Stimulated activated naive CD8-positive, alpha-beta T cell treated with anti-CD3 and anti-CD28 coated beads, Interleukin-15, amount 100 ng/mL, for 72 hours (primary cell): ENCODE data around the gene MTSS2.
A peak's percentile ranks its signal among the peaks of the same experiment; 100 is the strongest.

ENCODE experiments used
- ATAC-seq: fragments of 150-1000 bp; cut with Tn5 transposase; 2 replicates; pipeline ENCODE4 v1.10.0; 2021; ENCODE audit warnings: mild to moderate bottlenecking, moderate library complexity
- DNase-seq, 2 donors: peaks; one replicate each; pipeline ENCODE4 v3.0.0; 2021 to 2022
- H3K27ac Mint-ChIP-seq, 2 donors: one replicate each; pipeline ENCODE4 v1.8.0; 2022; ENCODE audit warnings: mild to moderate bottlenecking in 2 of 2, mixed read lengths in 2 of 2, moderate library complexity in 2 of 2
- H3K27me3 Mint-ChIP-seq: one replicate; pipeline ENCODE4 v1.8.0; 2022; ENCODE audit warnings: mixed read lengths
- H3K4me1 Mint-ChIP-seq: one replicate; pipeline ENCODE4 v1.8.0; 2022; ENCODE audit warnings: mild to moderate bottlenecking, mixed read lengths
- H3K4me3 Mint-ChIP-seq, 2 donors: one replicate each; pipeline ENCODE4 v1.8.0; 2022; ENCODE audit warnings: mild to moderate bottlenecking in 2 of 2, mixed read lengths in 2 of 2, moderate library complexity in 1 of 2
- H3K9me3 Mint-ChIP-seq, 2 donors: one replicate each; pipeline ENCODE4 v1.8.0; 2022; ENCODE audit warnings: mixed read lengths in 2 of 2

Gene MTSS2

GRCh38 chr16:70706948-70707465 lies 21.2 kb upstream of the MTSS2 start:
- H3K4me1 Mint-ChIP-seq: peaks cover 21% of the 10 kb centered on the region
- no peaks in the 10 kb centered on the region for H3K9me3 Mint-ChIP-seq
- no peak for DNase-seq
- no peak overlapping the region for H3K4me3 Mint-ChIP-seq
- peak overlapping the region; percentile 28 to 56 for H3K27ac Mint-ChIP-seq
- no peaks in the 10 kb centered on the region for H3K27me3 Mint-ChIP-seq
- no peak for ATAC-seq

- Mint-ChIP-seq H3K27me3 (no peaks in the 10 kb centered on the region), H3K9me3 (no peaks in the 10 kb centered on the region), H3K27ac (no peak overlapping the region), H3K4me1 (peaks cover 4% of the 10 kb centered on the region), H3K4me3 (no peak overlapping the region)
- ATAC-seq: no peak
- no peak for DNase-seq
These were observed 19.2 kb upstream of the MTSS2 start for GRCh38 chr16:70705056-70705455.

- H3K9me3 Mint-ChIP-seq: no peaks in the 10 kb centered on the region
- no peak overlapping the region for H3K4me3 Mint-ChIP-seq
- no peak overlapping the region for H3K27ac Mint-ChIP-seq
- ATAC-seq (no peak), DNase-seq (no peak)
- H3K27me3 Mint-ChIP-seq: no peaks in the 10 kb centered on the region
- peaks cover under 1% of the 10 kb centered on the region for H3K4me1 Mint-ChIP-seq
These were observed 18.7 kb upstream of the MTSS2 start for GRCh38 chr16:70704586-70704985.

GRCh38 chr16:70703835-70704381 lies 18.1 kb upstream of the MTSS2 start:
- ATAC-seq: no peak
- peak overlapping the region in 1 of 2 donors; percentile 63 for H3K27ac Mint-ChIP-seq
- H3K27me3 Mint-ChIP-seq: no peaks in the 10 kb centered on the region

GRCh38 chr16:70703041-70703834 lies 17.4 kb upstream of the MTSS2 start:
- Mint-ChIP-seq H3K4me1 (peaks cover 11% of the 10 kb centered on the region), H3K4me3 (no peak overlapping the region), H3K27me3 (no peaks in the 10 kb centered on the region), H3K9me3 (no peaks in the 10 kb centered on the region), H3K27ac (peak overlapping the region in 1 of 2 donors; percentile 63)
- ATAC-seq (no peak), DNase-seq (no peak)

More at GRCh38 chr16:70703835-70704381, 18.1 kb upstream of the MTSS2 start:
- Mint-ChIP-seq H3K4me1 (peaks cover 7% of the 10 kb centered on the region), H3K4me3 (no peak overlapping the region), H3K9me3 (no peaks in the 10 kb centered on the region)
- DNase-seq: no peak

DNA sequence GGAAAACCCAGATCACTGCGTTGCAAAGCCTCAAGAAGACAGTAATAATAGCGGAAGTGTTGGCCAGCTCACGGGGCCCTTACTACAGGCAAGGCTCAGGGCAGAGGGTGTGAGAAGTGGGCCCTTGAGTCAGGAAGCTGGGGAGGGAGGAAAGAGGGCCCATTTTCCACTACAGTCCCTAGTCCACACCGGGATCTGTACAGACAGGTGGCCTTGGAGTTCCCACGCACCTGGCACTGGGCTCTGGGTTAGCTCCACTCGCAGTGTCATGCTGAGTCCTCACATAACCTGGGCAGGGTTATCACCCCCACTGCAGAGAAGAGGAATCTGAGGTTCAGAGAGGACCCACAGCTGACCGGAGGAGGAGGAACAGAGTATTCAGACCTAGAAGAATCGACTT lies 16.8 kb upstream of the MTSS2 start:
- ATAC-seq (no peak), DNase-seq (no peak)
- H3K27ac Mint-ChIP-seq: peak overlapping the region; percentile 7 to 94
- no peaks in the 10 kb centered on the region for H3K9me3 Mint-ChIP-seq
- H3K27me3 Mint-ChIP-seq: no peaks in the 10 kb centered on the region
- no peak overlapping the region for H3K4me3 Mint-ChIP-seq
- H3K4me1 Mint-ChIP-seq: peaks cover 17% of the 10 kb centered on the region

DNA sequence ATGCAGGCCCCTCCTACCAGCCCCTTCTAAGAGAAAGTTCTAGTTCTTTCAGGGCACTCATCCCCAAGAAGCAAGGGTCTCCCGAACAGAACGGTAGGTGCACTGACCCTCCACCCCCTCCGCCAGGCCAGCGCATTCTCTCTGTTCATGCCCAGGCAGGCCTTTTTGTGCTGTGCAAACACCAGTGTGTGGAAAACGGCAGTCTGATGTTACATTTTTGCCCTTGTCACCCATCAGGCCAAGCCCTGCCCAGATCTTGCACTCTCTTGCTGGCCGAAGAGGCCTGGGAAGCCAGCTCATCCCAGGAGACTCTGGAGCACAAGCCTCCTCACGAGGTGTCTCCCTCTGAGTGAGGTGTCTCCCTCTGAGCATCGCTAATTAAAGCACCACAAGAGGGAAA lies 16.1 kb upstream of the MTSS2 start:
- H3K4me3 Mint-ChIP-seq: no peak overlapping the region
- no peaks in the 10 kb centered on the region for H3K27me3 Mint-ChIP-seq
- peaks cover 23% of the 10 kb centered on the region for H3K4me1 Mint-ChIP-seq
- no peaks in the 10 kb centered on the region for H3K9me3 Mint-ChIP-seq
- ATAC-seq (no peak), DNase-seq (no peak)
- H3K27ac Mint-ChIP-seq: no peak overlapping the region

- H3K4me1 Mint-ChIP-seq: peaks cover 27% of the 10 kb centered on the region
- no peaks in the 10 kb centered on the region for H3K9me3 Mint-ChIP-seq
- DNase-seq (no peak), ATAC-seq (no peak)
- H3K27ac Mint-ChIP-seq: peak overlapping the region; percentile 78 to 88
- H3K4me3 Mint-ChIP-seq: no peak overlapping the region
- H3K27me3 Mint-ChIP-seq: no peaks in the 10 kb centered on the region
These were observed 15.7 kb upstream of the MTSS2 start for GRCh38 chr16:70701596-70701995.

DNA sequence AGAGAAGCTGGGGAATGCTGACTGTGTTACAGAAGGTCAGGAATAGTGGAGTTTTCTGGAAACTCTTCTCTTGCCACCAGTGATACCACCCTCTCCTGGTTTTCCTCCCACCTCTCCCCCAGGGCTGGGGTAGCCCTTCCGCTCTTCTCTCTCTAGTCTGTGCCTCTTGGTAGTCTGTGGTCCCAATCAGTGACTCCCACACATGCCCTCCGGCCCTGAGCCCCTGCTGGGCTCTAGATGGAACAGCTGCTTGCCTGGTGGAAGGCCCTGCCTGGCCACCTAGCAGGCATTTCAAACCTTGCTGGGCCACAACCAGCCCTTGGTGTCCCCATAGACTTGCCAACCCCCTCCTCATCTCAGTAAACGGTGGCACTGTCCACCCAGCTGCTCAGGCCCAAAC lies 15.2 kb upstream of the MTSS2 start:
- DNase-seq (no peak), ATAC-seq (no peak)
- Mint-ChIP-seq H3K27ac (peak overlapping the region; percentile 88), H3K27me3 (no peaks in the 10 kb centered on the region), H3K9me3 (no peaks in the 10 kb centered on the region), H3K4me1 (peaks cover 33% of the 10 kb centered on the region), H3K4me3 (no peak overlapping the region)

GRCh38 chr16:70700101-70701020 lies 14.5 kb upstream of the MTSS2 start:
- Mint-ChIP-seq H3K4me3 (no peak overlapping the region), H3K27ac (no peak overlapping the region), H3K27me3 (no peaks in the 10 kb centered on the region), H3K9me3 (no peaks in the 10 kb centered on the region), H3K4me1 (peaks cover 40% of the 10 kb centered on the region)
- DNase-seq (no peak), ATAC-seq (no peak)

GRCh38 chr16:70699696-70700095 lies 13.8 kb upstream of the MTSS2 start:
- Mint-ChIP-seq H3K9me3 (no peaks in the 10 kb centered on the region), H3K4me3 (no peak overlapping the region), H3K27me3 (no peaks in the 10 kb centered on the region), H3K4me1 (peaks cover 46% of the 10 kb centered on the region), H3K27ac (peak overlapping the region in 1 of 2 donors; percentile 94)
- ATAC-seq: no peak
- DNase-seq: no peak

DNA sequence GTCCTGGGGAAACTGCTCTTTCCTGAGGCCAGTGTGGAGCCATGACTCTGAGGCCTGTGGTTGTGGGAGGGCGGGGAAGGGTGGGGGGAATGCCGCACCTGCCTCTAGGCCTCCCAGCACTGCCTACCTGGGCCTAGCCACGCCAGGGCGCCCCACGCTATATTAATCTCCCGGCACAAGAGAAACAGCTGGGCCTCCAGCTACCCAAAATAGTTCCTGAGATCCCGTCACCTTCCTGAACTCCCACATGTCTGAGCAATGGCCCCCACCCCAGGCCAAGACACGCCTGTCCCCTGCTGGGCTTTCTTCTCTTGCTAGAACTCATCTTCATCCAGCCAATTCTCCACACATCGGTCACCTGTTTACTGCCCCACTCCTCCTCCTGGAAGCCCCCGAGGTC lies 13.0 kb upstream of the MTSS2 start:
- Mint-ChIP-seq H3K27ac (peak overlapping the region; percentile 60 to 94), H3K9me3 (no peaks in the 10 kb centered on the region), H3K4me1 (peaks cover 53% of the 10 kb centered on the region), H3K4me3 (no peak overlapping the region), H3K27me3 (no peaks in the 10 kb centered on the region)
- DNase-seq (no peak), ATAC-seq (no peak)

DNA sequence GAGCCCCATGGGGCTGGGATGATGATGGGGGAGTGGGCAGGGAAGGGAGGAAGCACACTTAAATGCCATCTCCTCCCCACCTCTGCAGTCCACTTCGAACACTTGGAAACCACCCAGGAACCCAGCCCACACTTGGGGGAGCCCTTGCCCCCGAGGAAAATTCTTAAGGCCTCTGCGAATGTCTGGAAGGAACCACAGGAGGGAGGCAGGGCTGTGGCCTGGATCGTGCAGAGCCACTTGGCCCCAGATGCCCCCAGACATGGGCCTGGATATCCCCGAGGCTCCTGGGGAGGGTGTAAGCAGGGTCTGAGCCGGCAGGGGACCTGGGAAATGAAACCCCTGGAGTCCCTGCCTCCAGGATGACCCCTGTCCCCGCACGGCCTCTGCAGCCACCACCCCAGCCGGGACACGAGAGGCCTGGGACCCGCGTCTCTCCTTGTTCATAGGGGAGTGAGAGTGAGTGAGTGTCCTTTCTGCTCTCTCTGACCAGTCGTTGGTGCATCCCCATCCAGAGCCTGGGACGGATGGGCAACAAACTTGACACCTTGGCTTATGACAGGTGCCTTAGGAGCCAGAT lies 11.8 kb upstream of the MTSS2 start:
- ATAC-seq (no peak), DNase-seq (no peak)
- no peaks in the 10 kb centered on the region for H3K9me3 Mint-ChIP-seq
- peak overlapping the region; percentile 40 to 90 for H3K27ac Mint-ChIP-seq
- H3K27me3 Mint-ChIP-seq: no peaks in the 10 kb centered on the region
- H3K4me1 Mint-ChIP-seq: peaks cover 60% of the 10 kb centered on the region
- peak overlapping the region in 1 of 2 donors; percentile 64 for H3K4me3 Mint-ChIP-seq

GRCh38 chr16:70696952-70697593 lies 11.2 kb upstream of the MTSS2 start:
- Mint-ChIP-seq H3K4me1 (peaks cover 60% of the 10 kb centered on the region), H3K27me3 (no peaks in the 10 kb centered on the region), H3K27ac (peak overlapping the region; percentile 76 to 94), H3K9me3 (no peaks in the 10 kb centered on the region), H3K4me3 (peak overlapping the region; percentile 62 to 64)
- peak; percentile 44 to 70 for DNase-seq
- peak; percentile 86 for ATAC-seq

- H3K27ac Mint-ChIP-seq: peak overlapping the region; percentile 83 to 94
These were observed 10.5 kb upstream of the MTSS2 start for GRCh38 chr16:70696355-70696754.

More at GRCh38 chr16:70696355-70696754, 10.5 kb upstream of the MTSS2 start:
- Mint-ChIP-seq H3K4me1 (peaks cover 60% of the 10 kb centered on the region), H3K4me3 (peak overlapping the region; percentile 62 to 64), H3K9me3 (no peaks in the 10 kb centered on the region), H3K27me3 (no peaks in the 10 kb centered on the region)
- ATAC-seq: no peak
- DNase-seq: no peak
